GM21717 (cell line): Measurements from ENCODE around the gene MBTD1.
"Not testable (repeated sequence)": the region's sequence is repeated elsewhere in the genome, so short reads cannot be mapped to it uniquely, and the experiment has no call there.

Source experiments
- ATAC-seq: cut with Tn5 transposase; IDR thresholded peaks from one replicate; pipeline ENCODE4 v1.9.1; 2021; ENCODE audit warnings: mild to moderate bottlenecking, moderate library complexity; ENCODE audit not compliant: unreplicated experiment

MBTD1 gene

DNA sequence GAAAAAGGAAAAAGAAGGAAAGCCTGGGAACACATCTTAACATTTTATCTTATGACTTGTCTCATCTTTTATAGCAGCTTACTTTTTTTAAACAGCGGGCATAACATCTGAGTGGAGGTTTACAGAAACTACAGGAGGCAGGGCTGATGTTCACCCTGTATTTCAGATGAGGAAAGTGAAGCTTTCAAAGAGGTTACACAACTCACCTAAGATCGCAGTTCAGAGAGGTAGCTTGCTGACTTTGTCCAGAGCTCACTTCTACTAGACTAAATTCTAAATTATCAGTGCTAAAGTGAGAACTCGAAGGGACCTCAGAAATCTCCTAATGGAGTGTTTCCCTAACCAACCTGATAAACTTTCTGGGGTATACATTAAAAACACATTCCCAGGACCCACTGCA, 3.7 kb downstream of the MBTD1 start:
- no peak for ATAC-seq

- no peak for ATAC-seq
These were observed 4.2 kb downstream of the MBTD1 start for GRCh38 chr17:51255673-51256072.

DNA sequence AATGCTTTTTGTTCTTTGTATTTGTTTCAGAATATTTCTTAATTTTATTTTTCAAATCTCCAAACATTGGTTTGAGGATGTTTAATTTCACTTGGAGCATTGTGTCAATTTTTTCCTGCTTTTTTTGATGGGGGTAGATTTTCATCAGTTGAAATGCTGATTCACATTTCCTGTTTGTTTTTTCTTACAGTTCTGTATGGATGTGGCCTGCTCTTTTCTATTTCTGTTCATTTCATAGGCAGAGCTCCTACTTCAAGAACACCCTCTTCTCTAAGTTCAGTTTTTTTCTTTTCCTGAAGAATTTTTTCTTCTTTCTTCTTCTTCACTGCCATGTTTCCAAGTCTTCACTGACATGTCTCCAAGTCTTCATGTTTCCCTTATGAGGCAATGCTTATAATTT, 8.8 kb downstream of the MBTD1 start:
- ATAC-seq: no peak

GRCh38 chr17:51250314-51250840, 9.5 kb downstream of the MBTD1 start:
- no peak for ATAC-seq

- no peak for ATAC-seq
These were observed 14.3 kb downstream of the MBTD1 start for GRCh38 chr17:51245535-51245934.

DNA sequence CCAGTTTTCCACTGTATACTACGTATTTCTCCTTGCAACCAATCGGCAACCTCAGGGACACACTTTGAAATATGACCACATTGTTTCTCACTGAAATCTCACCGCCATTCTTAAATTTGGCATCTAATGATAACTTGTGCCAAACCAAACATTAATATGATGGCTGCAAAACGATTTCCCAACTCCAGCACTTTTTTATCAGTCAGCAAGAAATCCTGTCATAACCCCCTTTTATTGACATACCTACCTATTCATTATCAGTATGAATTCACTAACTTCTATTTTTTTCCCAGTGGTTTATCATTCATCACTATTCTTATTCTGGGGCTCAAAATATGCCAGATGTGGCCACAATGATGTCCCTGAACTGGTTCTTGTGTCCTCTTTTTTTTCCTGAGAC, 15.8 kb downstream of the MBTD1 start:
- ATAC-seq: no peak

DNA sequence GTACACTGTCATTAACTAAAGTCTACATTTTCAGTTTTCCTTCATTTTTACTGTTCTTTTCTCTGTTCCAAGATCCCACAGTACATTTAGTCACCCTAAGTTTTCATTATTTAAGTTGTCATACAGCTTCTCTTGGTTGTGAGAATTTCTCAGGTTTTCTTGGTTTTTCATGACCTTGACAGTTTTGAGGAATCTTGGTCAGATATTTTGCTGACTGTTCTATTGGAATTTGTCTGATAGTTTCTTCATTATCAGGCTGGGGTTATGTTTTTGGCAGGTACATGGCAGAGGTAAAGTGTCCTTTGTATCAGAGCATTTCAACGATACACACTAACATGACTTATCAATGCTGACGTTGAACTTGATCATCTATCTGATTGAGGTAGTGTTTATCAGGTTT, 19.6 kb downstream of the MBTD1 start:
- no peak for ATAC-seq

DNA sequence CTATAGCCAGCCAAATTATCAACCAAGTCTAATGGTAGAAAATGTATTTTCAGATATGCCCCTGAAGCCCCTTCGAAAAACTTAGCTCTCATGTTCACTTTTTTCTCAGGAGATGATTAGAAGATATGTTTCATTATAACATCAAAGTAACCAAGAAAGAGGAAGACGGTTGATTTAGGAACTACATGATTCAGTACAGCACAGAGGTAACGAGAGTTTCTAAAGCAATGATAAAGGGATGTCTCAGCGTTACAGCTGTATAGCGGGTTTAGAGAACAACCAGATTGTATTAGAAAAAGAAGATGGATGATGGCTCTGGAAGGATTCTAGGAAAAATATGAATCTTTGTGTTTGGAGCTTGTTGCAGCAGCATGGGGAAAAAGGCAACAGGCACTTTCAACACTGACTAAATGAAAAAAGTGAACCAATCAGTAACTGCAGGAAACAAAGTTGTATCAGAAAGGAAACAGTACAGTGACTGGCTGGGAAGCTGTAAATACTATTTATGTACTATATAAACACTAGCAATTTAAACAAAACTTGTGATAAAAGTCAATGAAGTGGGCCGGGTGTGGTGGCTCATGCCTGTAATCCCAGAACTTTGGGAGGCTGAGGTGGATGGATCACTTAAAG, 21.5 kb downstream of the MBTD1 start:
- ATAC-seq: peak; percentile 67

GRCh38 chr17:51234162-51234561, 25.7 kb downstream of the MBTD1 start:
- no peak for ATAC-seq

- ATAC-seq: no peak
These were observed 27.9 kb downstream of the MBTD1 start for GRCh38 chr17:51231999-51232398.

DNA sequence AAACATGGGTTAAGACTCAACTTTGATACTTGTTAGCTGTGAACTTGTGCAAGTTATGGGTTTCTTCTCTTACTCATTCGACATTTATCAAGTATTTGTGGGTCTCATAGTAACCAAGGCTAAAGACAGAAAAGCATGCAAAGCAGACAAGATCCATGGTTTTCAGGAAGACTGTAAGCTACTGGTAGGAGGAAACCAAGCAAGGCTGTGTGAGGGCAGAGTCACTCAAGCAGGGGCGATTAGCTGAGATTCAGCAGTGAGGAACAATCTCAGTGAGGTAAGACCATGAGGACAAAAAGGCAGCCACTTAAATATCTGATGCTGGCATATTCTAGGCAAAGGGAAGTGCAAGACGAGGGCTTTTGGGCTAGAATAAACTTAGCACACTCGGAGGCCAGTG, 29.5 kb downstream of the MBTD1 start:
- no peak for ATAC-seq

GRCh38 chr17:51229889-51230288, 30.0 kb downstream of the MBTD1 start:
- no peak for ATAC-seq

- ATAC-seq: no peak
These were observed 31.7 kb downstream of the MBTD1 start for GRCh38 chr17:51228161-51228560.

DNA sequence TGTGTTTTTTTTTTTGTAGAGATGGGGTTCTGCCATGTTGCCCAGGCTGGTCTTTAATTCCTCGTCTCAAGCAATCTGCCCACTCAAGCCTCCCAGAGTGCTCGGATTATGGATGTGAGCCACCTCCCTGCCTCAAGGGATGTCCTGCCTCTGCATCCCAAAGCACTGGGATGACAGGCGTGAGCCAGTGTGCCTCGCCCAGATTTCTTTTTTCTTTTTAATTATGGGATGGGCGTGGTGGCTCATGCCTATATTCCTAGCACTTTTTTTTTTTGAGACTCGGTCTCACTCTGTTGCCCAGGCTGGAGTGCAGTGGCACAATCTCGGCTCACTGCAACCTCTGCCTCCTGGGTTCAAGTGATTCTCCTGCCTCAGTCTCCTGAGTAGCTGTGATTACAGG, 34.3 kb downstream of the MBTD1 start:
- ATAC-seq: not testable (repeated sequence)

GRCh38 chr17:51224402-51225262, 35.2 kb downstream of the MBTD1 start:
- no peak for ATAC-seq

GRCh38 chr17:51221322-51221721, 38.5 kb downstream of the MBTD1 start:
- no peak for ATAC-seq

DNA sequence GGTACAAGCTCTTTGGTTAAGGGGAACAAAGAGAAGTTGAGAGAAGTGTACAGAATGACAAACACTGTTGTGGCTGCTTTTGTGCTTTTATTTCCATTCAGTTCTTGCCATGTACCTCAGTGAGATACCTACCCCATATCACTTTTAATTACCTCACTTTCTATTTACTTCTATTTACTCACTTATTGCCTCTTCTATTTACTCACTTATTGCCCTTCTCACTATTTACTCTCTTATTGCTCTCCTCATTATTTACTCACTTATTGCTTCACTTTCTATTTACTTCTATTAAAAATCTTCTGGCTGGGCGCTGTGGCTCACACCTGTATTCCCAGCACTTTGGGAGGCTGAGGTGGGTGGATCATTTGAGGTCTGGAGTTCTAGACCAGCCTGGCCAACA, 41.9 kb downstream of the MBTD1 start:
- no peak for ATAC-seq

DNA sequence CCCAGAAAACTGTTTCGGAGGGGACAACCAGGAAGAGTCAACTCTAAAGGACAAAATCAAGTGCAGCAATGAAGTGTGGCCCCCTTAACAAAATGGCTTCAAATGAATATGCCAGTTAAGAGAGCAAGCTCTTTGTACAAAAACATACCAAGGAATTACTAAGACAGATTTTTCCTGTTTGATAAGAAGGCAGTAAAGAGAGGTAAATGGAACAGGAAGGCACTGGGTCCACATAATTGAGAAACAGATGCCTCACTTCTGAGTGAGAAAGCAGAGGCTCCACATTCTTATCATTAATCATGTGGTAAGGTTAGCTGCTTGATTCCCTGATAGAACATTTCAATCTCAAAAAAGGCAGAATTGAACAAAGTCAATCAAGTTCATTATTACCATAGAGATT, 44.9 kb downstream of the MBTD1 start:
- ATAC-seq: no peak

DNA sequence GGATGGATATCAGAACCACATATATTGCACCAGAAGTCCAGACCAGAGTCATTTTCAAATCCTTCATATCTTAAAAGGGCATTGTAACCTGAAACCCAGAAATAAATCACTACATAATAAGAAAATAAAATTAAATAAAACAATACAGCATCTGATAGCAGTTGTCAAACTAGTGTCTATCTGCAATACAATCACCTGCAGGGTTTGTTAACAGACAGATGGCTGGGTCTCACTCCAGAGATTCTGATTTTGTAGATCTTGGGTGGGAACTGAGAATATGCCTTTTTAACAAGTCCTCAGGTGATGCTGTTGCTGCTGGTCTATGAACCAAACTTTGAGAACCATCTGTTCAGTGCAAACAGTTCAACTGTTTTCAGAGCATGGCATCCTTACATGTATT, 56.0 kb downstream of the MBTD1 start:
- ATAC-seq: no peak

- no peak for ATAC-seq
These were observed 59.0 kb downstream of the MBTD1 start for GRCh38 chr17:51200846-51201245.

GRCh38 chr17:51200295-51200694, 59.6 kb downstream of the MBTD1 start:
- no peak for ATAC-seq

- no peak for ATAC-seq
These were observed 62.1 kb downstream of the MBTD1 start for GRCh38 chr17:51197754-51198153.
